Right lobe of liver (tissue), 4 donors: ENCODE results near the gene DZIP1L.

Experiments used
- POLR2A ChIP-seq: fragments of 450-650 bp; IDR thresholded peaks from one replicate; pipeline ENCODE4 v1.6.1; 2017; ENCODE audit warnings: antibody characterized with exemption, mild to moderate bottlenecking
- TF ChIP-seq, protein P1 (sequence below), 4 donors: fragments of 200-600 bp in 3 of 4; fragments of 450-650 bp in 1 of 4; IDR thresholded peaks; one replicate each; pipeline versions ENCODE4 v1.5.1 to v1.8.0; 2016 to 2022; ENCODE audit warnings: antibody characterized with exemption in 4 of 4, mild to moderate bottlenecking in 2 of 4
- donor health status: DM: no; HTN: no; CAD: no.
- donor health status: DM: no; HTN: no; CAD: no.
- donor health status: DM: no; HTN: yes; CAD: no.

DNA sequence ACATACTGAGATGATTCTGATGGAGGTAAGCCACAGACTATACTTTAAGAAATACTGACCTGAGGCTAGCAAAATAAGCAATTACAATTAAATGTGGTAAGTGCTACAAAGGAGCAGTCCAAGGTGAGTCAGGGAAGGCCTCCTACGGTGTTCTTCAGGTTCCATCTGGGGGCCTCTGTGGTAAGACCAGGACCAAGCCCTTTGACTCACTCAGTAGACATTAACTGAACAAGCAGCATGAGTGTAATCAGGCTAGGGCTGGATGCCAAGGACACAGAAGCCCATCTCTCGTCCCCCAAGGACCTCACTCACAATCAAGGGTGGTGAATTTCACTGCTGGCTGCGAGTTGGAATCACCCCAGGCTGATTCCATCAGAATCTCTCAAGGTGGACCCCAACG lies 37.3 kb downstream of the DZIP1L start:
- TF ChIP-seq, protein P1, sequence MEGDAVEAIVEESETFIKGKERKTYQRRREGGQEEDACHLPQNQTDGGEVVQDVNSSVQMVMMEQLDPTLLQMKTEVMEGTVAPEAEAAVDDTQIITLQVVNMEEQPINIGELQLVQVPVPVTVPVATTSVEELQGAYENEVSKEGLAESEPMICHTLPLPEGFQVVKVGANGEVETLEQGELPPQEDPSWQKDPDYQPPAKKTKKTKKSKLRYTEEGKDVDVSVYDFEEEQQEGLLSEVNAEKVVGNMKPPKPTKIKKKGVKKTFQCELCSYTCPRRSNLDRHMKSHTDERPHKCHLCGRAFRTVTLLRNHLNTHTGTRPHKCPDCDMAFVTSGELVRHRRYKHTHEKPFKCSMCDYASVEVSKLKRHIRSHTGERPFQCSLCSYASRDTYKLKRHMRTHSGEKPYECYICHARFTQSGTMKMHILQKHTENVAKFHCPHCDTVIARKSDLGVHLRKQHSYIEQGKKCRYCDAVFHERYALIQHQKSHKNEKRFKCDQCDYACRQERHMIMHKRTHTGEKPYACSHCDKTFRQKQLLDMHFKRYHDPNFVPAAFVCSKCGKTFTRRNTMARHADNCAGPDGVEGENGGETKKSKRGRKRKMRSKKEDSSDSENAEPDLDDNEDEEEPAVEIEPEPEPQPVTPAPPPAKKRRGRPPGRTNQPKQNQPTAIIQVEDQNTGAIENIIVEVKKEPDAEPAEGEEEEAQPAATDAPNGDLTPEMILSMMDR (IDR thresholded peaks at IDR 0.05): no peak
- no peak for TF ChIP-seq POLR2A
